ENCODE measurements around the gene CCBE1. TPM values are rescaled to one million over a fixed set of nuclear protein-coding genes. Genes with fewer than 3 reads are reported as not detected.

Gene CCBE1
- total RNA-seq, 1 donor: 35.3 TPM

- no peak for TF ChIP-seq CTCF (IDR thresholded peaks at IDR 0.05; ENCODE audit: insufficient read depth, low read length)
- no peak for DNase-seq (ENCODE audit: low read depth)
- H3K4me3 ChIP-seq (ENCODE audit: low read depth, low read length): no peak overlapping the region
Measured at GRCh38 chr18:59515147-59515546, 182.1 kb downstream of the CCBE1 start.

GRCh38 chr18:59514203-59514602, 183.0 kb downstream of the CCBE1 start:
- TF ChIP-seq CTCF (IDR thresholded peaks at IDR 0.05; ENCODE audit: insufficient read depth, low read length): no peak
- peak; percentile 98 for DNase-seq (ENCODE audit: low read depth)
- H3K4me3 ChIP-seq (ENCODE audit: low read depth, low read length): no peak overlapping the region

DNA sequence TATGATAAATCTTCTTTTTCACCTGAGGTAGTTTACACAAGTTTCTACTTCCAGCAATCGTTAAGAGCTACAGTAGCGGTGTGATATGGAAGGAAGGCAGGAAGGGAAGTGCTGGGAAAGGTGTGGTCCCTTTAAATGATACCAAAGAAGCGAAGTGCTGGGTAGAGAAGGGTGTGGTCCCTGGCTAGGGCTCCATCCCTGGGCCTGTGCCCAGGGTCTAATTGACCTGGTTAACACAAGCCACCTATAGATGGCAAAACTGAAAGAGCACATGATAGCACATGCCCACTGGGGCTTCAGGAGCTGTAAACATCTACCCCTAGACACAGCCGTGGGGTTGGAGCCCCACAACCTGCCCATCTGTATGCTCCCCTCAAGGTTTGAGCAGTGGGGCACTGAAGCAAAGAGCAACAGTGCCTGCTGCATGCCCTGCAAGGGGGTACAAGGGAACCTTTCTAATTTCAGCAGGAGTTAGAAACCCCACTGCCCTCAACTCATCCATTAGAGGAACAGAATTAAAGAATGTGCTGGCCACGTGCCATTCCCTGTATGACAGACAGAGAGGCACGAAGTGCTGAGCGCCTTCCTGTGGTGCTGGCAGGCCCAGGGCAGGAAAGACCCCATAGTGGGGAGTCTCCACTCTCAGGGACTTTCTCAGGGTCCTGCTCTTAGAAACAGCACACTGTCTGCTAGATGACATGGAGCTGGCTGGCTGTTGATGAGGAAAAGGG, 185.0 kb downstream of the CCBE1 start:
- DNase-seq (ENCODE audit: low read depth): no peak
- no peak for TF ChIP-seq CTCF (IDR thresholded peaks at IDR 0.05; ENCODE audit: insufficient read depth, low read length)
- H3K4me3 ChIP-seq (ENCODE audit: low read depth, low read length): no peak overlapping the region

- peak; percentile 51 for DNase-seq (ENCODE audit: low read depth)
- no peak overlapping the region for H3K4me3 ChIP-seq (ENCODE audit: low read depth, low read length)
- no peak for TF ChIP-seq CTCF (IDR thresholded peaks at IDR 0.05; ENCODE audit: insufficient read depth, low read length)
Measured at GRCh38 chr18:59509481-59510442, 187.5 kb downstream of the CCBE1 start.

- DNase-seq (ENCODE audit: low read depth): peak; percentile 83
- no peak overlapping the region for H3K4me3 ChIP-seq (ENCODE audit: low read depth, low read length)
- no peak for TF ChIP-seq CTCF (IDR thresholded peaks at IDR 0.05; ENCODE audit: insufficient read depth, low read length)
Measured at GRCh38 chr18:59505356-59505755, 191.9 kb downstream of the CCBE1 start.

GRCh38 chr18:59502274-59503175, 194.7 kb downstream of the CCBE1 start:
- DNase-seq (ENCODE audit: low read depth): peak; percentile 98
- TF ChIP-seq CTCF (IDR thresholded peaks at IDR 0.05; ENCODE audit: insufficient read depth, low read length): no peak
- H3K4me3 ChIP-seq (ENCODE audit: low read depth, low read length): no peak overlapping the region

Data from fibroblast of the aortic adventitia (primary cell).